GM19043 (cell line): Measurements from ENCODE around the gene RRP1.
"Not testable (repeated sequence)": the region's sequence is repeated elsewhere in the genome, so short reads cannot be mapped to it uniquely, and the experiment has no call there.

Experiments
- ATAC-seq: cut with Tn5 transposase; IDR thresholded peaks from one replicate; pipeline ENCODE4 v1.9.1; 2021; ENCODE audit warnings: low read depth; ENCODE audit not compliant: unreplicated experiment

RRP1 gene

DNA sequence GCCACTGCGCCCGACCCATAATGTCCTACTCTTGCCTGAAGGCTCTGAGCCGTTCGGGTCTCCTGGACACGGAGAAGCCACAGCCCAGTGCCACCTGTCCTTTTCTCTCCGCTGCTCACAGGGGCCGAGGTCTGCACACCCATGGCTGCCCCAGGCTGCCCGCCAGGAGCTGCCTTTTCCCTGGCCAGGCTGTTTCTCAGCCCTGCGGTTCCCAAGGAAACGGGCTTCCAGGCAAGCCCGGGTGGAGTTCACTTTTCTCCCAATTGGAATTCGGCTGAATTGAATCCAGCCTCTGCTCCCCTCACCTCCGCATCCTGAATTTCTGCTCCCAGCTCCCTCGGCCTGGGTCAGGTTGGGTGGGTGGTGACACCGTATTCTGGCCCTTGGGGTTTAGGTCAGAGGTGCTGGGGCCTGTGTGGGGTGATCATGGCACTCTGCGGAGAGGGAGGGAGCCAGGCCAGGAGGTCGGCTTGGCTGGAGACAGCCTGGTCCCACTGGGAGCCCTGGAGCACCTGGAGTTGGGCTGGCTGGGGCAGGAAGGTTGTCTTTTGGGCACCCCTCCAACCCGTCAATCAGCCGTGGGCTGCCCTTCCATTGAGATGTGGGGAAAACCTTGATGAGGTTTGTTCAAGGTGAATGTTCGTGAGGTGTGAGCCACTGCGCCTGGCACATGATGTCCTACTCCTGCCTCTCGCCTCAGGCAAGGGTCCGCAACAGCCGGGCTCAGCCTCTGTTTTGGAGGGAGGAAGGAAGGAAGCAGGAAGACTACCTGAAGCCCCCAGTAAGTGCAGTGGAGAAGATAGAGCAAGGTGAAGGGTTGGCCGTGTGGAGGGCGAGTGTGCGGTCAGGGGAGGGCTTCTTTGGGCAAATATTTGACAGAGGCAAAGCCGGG, 25.1 kb downstream of the RRP1 start:
- ATAC-seq: no peak

- no peak for ATAC-seq
Measured at GRCh38 chr21:43815107-43815613, 25.8 kb downstream of the RRP1 start.

GRCh38 chr21:43815991-43816390, 26.6 kb downstream of the RRP1 start:
- no peak for ATAC-seq

- ATAC-seq: no peak
Measured at GRCh38 chr21:43816611-43817071, 27.3 kb downstream of the RRP1 start.

DNA sequence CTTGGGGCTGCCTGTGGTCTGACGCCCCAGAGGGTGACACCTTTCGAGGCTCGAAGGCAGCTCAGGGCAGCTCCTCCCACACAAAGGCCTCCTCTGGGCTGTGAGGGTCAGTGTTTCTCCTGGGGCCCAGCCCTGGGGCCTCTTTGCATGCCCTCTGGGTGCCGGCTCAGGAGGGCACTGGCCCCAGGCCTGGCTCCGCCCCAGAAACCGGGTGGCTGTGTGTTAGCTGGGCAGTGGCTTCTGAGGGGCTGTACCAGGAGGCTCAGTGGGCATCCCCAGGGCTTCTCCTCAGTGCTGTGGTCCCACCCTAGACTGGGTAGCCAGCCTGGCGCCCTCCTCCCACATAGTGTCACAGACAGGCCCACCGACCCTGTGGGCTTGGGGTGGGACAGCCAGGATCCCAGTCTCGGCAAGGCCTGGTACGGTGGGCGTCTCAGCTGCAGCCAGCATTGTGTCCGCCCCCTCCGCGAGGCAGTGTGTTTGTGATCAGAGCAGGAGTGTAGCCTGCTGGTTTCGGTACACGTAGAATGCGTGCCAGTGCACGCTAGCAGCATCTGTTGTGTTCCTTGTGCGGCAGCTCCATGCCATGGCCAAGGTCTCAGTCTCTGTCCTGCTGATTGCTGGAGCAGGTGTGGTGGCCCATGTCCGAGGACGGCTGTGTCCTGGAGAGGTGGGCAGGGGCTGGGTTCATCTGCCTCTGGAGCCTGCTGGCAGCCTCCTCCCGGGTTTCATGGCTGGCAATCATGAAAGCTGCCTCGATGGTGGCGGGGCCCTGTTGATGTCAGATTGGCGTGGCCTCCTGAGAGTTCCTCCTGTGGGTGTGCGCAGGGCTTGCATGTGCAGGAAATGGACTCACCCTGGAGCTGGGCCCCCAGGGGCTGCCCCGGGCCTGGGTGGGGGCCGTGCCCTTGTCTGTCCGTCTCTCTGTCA, 28.0 kb downstream of the RRP1 start:
- no peak for ATAC-seq

GRCh38 chr21:43818685-43819084, 29.3 kb downstream of the RRP1 start:
- ATAC-seq: no peak

DNA sequence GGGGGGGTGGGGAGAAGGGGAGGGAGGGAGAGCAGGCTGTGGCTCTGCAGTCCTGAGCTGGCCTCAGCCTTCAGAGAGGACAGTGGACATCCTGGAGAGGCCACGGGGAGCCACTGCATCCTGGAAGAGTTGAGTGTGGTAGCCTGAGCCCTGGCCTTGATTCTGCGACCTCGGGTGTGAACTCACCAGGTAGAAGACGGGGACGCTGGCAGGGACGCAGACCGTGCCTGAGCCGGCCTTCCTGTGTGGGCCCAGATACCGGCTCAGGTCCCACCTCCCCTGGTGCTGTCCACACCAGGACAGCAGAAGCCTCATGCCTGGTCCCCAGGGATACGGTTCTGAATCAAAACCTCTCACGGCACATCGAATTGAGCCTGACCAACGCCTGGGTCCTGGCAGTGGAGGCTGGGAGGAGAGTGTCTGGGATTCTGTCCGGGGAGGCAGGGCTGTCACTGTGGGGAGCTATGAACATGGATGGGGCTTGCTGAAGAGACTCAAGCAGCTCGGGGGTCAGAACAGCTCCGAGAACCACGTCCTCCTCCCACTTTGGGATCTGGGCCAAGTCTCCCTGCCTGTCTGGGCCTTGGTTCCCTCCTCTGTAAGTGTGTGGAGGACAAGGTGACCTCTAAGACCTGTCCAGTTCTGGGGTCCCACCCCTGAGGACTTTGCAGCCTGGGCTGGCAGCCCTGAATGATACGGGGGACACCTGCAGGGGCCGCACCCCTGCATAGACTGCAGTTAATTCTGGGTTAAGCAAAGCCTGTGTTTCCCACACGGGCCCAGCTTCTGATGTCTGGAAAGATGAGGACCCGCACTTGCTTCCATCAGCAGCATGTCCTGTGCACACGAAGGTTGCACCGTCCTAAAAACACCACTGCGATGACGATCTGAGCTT, 30.4 kb downstream of the RRP1 start:
- no peak for ATAC-seq

DNA sequence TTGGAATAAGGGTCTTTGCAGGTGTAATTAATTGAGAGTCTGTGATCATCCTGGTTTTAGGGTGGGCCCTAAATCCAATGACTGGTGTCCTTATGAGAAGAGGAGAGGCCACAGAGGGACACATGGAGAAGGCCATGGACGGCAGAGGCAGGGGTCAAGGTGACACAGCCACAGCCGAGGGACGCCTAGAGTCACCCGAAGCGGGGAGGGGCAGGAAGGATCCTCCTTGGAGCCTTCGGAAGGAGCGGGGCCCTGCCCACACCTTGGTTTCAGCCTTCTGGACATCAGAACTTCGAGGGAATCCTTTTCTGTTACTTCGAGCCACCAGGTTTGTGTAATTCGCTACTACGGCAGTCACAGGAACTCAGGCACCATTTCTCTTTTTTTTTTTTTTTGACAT, 31.1 kb downstream of the RRP1 start:
- no peak for ATAC-seq

- not testable (repeated sequence) for ATAC-seq
Measured at GRCh38 chr21:43822166-43822565, 32.8 kb downstream of the RRP1 start.

DNA sequence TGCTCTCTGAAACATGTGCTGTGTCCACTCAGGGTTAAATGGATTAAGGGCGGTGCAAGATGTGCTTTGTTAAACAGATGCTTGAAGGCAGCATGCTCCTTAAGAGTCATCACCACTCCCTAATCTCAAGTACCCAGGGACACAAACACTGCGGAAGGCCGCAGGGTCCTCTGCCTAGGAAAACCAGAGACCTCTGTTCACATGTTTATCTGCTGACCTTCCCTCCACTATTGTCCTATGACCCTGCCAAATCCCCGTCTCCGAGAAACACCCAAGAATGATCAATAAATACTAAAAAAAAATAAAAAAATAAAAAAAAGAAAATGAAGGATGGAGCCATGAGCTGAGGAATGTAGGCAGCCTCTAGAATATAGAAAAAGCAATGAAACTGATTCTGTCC, 33.4 kb downstream of the RRP1 start:
- ATAC-seq: not testable (repeated sequence)

GRCh38 chr21:43824333-43825241, 35.2 kb downstream of the RRP1 start:
- no peak for ATAC-seq

- ATAC-seq: no peak
Measured at GRCh38 chr21:43825242-43825935, 36.0 kb downstream of the RRP1 start.

GRCh38 chr21:43825936-43826622, 36.7 kb downstream of the RRP1 start:
- ATAC-seq: no peak

DNA sequence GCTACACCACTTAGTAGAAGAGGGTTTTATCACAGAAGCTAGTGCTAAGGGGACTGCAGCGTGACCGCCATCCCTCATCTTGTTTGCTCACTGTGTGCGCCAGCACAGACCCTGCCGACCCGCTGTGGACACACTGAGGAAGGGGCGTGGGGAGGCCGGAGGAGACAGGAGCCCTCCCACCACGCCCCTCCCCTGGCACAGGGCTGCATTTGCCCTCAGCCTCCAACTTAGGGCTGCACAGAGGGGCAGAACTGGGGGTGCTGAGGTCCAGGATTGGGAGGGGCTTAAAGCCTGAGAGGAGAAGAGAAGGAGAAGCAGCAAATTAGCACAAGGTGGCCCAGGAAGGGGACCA, 37.2 kb downstream of the RRP1 start:
- ATAC-seq: no peak

GRCh38 chr21:43827015-43827611, 37.7 kb downstream of the RRP1 start:
- ATAC-seq: no peak

DNA sequence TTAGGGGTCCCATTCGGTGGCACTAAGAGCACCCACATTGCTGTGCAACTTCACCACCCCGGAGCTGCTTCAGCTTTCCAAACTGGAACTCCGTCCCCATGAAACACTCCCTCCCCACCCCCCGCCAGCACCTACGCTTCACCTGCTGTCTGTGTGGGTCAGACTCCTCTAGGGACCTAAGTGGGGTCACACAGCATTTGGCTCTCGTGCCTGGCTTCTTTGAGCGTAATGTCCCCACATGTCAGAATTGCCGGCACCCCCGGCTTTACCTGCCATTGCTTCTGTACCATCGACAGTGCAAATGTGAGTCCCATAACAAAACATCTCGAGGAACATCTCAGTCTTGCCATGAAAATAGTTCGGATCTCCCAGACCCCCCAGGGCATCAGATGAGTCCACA, 39.8 kb downstream of the RRP1 start:
- ATAC-seq: no peak

DNA sequence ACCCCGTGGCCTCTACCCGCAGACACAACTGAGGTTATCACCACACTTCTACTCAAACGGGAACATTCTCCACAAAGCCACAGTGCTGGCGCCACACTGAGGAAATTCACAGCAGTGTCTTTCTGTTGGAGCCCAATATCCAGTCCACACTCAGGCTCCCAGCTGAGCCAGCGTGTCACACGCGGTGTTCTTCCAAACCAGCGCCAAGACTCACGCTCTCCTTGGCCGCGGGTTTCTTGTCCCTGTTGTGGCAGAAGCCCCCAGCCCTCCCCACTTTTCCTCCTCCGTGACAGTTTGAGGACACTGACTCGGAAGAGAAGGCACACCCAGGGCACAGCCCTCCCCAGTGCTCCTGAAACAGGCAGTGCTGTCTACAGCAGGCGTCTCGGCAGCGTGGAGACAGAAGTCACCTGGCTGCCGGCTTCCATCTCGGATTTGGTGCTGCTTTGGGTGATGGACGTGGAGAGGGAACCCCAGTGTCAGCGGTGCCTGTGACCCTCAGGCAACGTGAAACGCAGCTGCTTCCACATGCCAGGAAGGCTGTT, 40.3 kb downstream of the RRP1 start:
- no peak for ATAC-seq
